Fibroblast of the aortic adventitia (primary cell): ENCODE measurements around the gene SLC15A5. TPM values are rescaled to one million over a fixed set of nuclear protein-coding genes. Genes with fewer than 3 reads are reported as not detected.

Experiments
- DNase-seq: peaks from one replicate; pipeline ENCODE4 v3.0.0-alpha.2; 2010; ENCODE audit warnings: low read depth
- H3K4me3 ChIP-seq: 2 replicates; pipeline ENCODE4 v1.5.1; 2011; ENCODE audit warnings: low read depth, mild to moderate bottlenecking, control low read depth, low read length, moderate library complexity
- total RNA-seq: library from RNA; depleted of rRNA; stranded (reverse); fragments of >200 nt; gene quantifications from 2 replicates; pipeline ENCODE4 v1.2.3, GENCODE V29; 2012; ENCODE audit warnings: low replicate concordance
- TF ChIP-seq, protein P1 (sequence below): IDR thresholded peaks from 2 replicates; pipeline ENCODE4 v1.5.1; 2011; ENCODE audit warnings: mild to moderate bottlenecking, low read length, control low read depth, inconsistent platforms; ENCODE audit not compliant: insufficient read depth

Gene SLC15A5
- total RNA-seq, 1 donor: not detected

DNA sequence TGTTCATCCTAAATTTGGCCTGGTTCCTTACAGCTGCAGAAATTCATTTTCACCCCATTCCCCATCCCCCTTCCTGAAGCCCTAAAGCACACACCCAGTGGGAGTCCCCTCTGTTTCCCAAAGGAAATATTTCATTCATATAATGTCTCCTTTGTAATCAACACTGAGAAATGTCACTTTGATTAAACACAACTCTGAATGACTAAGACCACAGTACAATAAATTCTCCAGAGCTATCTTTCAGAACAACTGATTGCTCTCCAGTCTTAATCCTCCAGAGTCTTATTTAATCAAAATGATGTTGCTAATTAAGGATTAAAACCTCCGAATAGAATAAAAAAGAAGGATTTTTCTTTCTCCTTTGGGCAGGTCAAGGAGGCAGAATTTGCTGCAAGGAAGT is 6.4 kb downstream of the SLC15A5 start:
- DNase-seq: no peak
- no peak overlapping the region for H3K4me3 ChIP-seq
- TF ChIP-seq, protein P1, sequence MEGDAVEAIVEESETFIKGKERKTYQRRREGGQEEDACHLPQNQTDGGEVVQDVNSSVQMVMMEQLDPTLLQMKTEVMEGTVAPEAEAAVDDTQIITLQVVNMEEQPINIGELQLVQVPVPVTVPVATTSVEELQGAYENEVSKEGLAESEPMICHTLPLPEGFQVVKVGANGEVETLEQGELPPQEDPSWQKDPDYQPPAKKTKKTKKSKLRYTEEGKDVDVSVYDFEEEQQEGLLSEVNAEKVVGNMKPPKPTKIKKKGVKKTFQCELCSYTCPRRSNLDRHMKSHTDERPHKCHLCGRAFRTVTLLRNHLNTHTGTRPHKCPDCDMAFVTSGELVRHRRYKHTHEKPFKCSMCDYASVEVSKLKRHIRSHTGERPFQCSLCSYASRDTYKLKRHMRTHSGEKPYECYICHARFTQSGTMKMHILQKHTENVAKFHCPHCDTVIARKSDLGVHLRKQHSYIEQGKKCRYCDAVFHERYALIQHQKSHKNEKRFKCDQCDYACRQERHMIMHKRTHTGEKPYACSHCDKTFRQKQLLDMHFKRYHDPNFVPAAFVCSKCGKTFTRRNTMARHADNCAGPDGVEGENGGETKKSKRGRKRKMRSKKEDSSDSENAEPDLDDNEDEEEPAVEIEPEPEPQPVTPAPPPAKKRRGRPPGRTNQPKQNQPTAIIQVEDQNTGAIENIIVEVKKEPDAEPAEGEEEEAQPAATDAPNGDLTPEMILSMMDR: no peak

DNA sequence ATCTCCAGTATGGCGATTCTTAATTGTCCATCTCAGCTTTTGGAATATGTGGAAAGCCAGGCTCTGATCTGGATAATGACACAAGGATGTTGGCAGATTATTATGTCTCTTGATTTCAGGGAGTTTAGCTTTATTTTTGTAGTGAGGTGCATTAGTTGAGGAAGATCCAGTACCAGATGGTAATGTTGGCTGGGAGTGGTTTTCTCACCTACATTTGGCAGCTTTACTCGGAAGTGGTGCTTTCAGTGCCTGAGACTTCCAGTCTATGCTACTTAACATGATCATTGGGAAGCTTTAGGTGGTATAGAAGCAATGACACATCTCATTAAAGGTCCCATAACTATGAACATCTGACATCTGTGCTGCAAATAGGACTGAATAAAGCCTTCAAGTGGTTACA is 7.5 kb downstream of the SLC15A5 start:
- TF ChIP-seq, protein P1: no peak
- H3K4me3 ChIP-seq: no peak overlapping the region
- no peak for DNase-seq

DNA sequence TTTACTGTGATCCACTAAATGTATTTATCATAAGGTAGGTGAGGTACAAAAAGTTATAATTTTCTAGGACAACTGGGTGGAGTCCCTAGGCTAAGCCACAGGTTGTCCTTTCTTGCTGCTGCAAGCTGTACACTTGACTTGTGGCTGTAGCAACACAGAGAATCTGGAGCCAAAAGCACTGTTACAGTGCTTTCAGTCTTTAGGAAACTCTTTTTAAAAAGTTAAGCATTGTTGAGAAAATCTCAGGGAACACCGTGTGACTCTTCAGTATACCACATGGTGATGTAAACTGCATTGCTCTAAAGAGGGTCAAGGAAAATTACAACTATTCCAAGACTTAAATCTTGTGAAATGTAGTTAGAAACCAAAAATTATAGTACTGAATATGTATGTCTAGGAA is 11.4 kb downstream of the SLC15A5 start:
- DNase-seq: no peak
- TF ChIP-seq, protein P1: no peak
- H3K4me3 ChIP-seq: no peak overlapping the region

DNA sequence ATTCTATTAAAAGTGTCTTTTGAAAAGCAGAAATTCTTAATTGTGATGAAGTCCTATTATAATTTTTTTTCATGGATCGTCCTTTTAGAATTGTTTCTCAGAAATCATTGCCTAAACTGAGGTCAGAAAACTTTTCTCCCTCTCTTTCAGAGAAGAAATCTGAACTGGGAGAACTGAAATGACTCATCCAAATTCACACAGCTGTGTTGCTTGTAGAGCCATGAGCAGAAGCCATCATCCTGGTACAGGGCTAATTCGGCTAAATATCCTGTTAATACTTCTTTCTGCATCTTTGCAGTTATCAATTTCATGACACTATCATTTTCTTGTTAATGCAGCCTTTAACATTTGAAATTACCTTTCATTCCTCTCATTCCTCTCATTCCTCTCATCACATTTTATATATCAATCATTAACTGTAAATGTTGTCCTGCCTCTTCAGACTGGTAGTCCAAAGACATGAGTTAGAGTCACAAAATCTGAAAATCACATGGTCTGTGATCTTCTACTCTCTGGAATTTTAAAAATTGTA is 15.5 kb downstream of the SLC15A5 start:
- no peak for DNase-seq
- no peak overlapping the region for H3K4me3 ChIP-seq
- TF ChIP-seq, protein P1: no peak

DNA sequence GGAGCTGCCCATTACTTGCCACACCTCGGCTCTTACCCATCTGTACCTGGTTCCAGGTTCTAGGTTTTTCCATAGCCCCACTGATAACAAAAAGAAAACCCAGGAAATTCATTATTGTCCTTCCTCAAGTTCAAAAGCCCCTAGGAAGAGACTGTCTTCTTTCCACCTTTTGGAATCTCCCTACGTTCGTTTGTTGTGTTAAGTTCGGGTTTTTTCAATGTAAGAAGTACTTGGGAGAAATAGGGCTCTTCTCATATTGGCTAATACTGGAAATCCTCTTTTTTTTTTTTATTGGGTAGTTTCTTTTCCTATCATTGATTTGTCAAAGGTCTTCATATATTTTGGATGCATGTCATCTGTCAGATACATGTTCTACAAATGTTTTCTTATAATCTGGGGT is 17.3 kb downstream of the SLC15A5 start:
- TF ChIP-seq, protein P1: no peak
- DNase-seq: no peak
- no peak overlapping the region for H3K4me3 ChIP-seq

DNA sequence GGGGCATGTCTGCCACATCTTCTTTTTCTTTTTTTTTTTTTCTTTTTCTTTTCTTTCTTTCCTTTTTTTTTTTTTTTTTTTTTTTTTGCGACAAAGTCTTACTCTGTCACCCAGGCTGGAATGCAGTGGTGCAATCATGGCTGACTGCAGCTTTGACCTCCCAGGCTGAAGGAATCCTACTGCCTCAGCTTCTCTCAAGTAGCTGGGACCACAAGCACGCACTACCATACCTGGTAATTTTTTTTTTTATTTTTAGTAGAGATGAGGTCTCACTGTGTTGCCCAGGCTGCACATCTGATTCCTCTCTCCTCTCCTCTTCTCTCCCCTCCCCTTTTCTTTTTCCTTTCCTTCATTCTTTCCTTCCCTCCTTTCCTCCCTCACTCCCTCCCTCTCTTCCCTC is 18.5 kb downstream of the SLC15A5 start:
- TF ChIP-seq, protein P1: no peak
- DNase-seq: no peak
- H3K4me3 ChIP-seq: no peak overlapping the region

DNA sequence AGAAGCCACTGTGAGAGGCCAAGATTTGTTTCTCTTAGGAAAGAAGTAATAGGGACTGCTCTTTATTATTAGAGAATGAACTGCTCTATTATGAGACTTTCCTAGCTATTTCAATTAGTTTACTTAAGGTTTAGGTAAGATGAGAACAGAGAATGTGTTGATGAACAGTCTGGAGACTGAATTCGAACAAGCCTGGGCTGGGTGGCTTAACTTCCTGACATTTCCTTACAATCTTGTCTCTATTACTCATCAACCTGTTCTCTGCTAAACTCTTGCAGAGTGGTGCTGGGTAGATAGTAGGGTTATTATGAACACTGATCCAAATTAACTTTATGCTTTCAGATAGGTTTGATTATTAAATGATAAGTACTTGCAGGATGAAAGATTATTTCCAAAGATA is 31.2 kb downstream of the SLC15A5 start:
- TF ChIP-seq, protein P1: no peak
- H3K4me3 ChIP-seq: no peak overlapping the region
- no peak for DNase-seq
